NT2/D1 (cell line): Measurements from ENCODE around the gene ZNG1C.
"Not testable (repeated sequence)": the region's sequence is repeated elsewhere in the genome, so short reads cannot be mapped to it uniquely, and the experiment has no call there.

ENCODE experiments used
- SUZ12 ChIP-seq: IDR thresholded peaks from 2 replicates; pipeline ENCODE4 v1.6.1; 2011; ENCODE audit not compliant: insufficient read length, insufficient read depth; ENCODE audit errors: extremely low read depth
- YY1 ChIP-seq: IDR thresholded peaks from 2 replicates; pipeline ENCODE4 v1.6.1; 2011; ENCODE audit not compliant: insufficient read length, insufficient read depth
- ZNF274 ChIP-seq: IDR thresholded peaks from 2 replicates; pipeline ENCODE4 v1.6.1; 2011; ENCODE audit warnings: mild to moderate bottlenecking, low read depth, low read length

DNA sequence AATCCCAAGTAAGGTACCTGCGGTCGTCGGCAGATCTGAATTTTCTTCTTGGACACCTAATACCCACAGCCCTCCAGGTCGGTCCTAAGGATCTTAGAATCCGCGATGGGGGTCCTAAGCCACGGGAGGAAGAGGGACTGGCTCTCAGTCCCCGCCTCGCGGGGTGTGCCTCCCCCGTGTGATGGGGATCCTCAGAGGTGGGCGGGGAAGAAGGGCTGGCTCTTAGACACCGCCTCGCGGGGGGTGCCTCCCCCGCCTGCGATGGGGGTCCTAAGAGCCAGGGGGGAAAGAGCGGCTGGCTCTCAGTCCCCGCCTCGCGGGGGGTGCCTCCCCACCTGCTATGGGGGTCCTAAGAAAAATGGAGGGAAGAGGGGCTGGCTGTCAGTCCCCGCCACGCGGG is 82.0 kb downstream of the ZNG1C start:
- TF ChIP-seq ZNF274, SUZ12, YY1: not testable (repeated sequence)
